C4-2B (cell line): Measurements from ENCODE around the gene HSPA5.

Experiments
- H3K27ac ChIP-seq: fragments of 450-650 bp; 2 replicates; pipeline ENCODE4 v1.5.1; 2017
- CTCF ChIP-seq: fragments of 450-650 bp; conservative IDR thresholded peaks from 2 replicates; pipeline ENCODE4 v1.5.1; 2017; ENCODE audit warnings: mild to moderate bottlenecking
- ZFX ChIP-seq: fragments of 450-650 bp; IDR thresholded peaks from 2 replicates; pipeline ENCODE4 v1.6.1; 2017

HSPA5 gene

DNA sequence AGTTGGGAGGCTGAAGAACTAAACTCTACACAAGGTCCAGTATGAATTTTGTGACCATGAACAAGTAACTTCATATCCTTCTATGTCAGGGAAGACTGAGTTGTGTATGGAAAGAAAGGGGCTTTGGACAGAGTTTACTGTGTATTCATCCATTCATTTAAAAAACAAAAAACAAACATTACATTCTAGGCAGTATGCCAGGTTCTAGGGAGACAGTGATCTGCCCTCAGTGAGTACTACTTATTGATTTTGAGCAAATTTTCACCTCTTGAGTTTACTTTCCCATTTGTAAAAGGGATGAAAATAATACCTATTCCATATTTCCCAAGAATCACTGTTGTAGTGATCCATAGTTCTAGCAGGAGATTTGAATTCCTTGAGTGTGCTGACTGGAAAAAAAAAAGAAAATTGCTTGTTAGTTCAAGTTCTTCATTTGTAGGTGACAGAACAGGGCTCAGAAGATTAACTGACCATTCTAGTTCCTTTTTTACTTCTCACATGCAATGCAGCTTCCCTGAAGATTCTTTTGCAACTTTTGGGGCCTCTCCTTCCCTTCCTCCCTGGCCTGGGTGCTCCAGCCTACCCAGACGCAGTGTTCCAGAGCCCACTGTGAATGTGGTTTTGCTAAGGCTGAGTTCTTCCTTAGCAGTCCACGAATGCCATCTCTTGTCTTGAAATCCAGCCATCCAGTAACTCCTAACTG is 17.8 kb upstream of the HSPA5 start:
- no peak for TF ChIP-seq CTCF
- TF ChIP-seq ZFX = no peak
- no peak overlapping the region for H3K27ac ChIP-seq

GRCh38 chr9:125258160-125258785 is 17.1 kb upstream of the HSPA5 start:
- no peak for TF ChIP-seq CTCF
- TF ChIP-seq ZFX = no peak
- no peak overlapping the region for H3K27ac ChIP-seq

- TF ChIP-seq ZFX (no peak), CTCF (peak; percentile 21)
These were observed 14.7 kb upstream of the HSPA5 start for GRCh38 chr9:125255781-125256391.

GRCh38 chr9:125254231-125254630 is 13.1 kb upstream of the HSPA5 start:
- no peak for TF ChIP-seq ZFX
- no peak for TF ChIP-seq CTCF
- no peak overlapping the region for H3K27ac ChIP-seq

More at GRCh38 chr9:125255781-125256391, 14.7 kb upstream of the HSPA5 start:
- H3K27ac ChIP-seq = no peak overlapping the region

DNA sequence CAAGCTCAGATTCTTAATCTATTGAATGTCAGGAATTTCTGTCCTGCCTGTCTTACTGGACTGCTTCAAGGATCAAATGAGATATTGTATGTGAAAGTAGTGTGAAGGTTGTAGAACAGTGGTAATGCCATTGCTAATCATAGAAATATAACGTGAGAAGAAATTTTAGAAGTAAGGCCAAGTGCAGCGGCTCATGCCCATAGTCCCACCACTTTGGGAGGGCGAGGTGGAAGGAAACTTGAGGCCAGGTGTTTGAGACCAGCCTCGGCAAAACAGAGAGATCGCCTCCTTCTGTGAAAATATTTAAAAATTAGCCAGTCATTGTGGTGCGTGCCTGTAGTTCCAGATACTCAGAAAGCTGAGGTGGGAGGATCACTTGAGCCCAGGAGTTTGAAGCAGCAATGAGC is 5.1 kb upstream of the HSPA5 start:
- no peak overlapping the region for H3K27ac ChIP-seq
- TF ChIP-seq ZFX (no peak), CTCF (no peak)

- no peak for TF ChIP-seq CTCF
- TF ChIP-seq ZFX = no peak
- no peak overlapping the region for H3K27ac ChIP-seq
These were observed 2.7 kb upstream of the HSPA5 start for GRCh38 chr9:125243792-125244260.
